Right ventricle myocardium inferior (tissue), 1 donor: ENCODE measurements around the gene RHOXF2B. TPM values are rescaled to one million over a fixed set of nuclear protein-coding genes. Genes with fewer than 3 reads are reported as not detected.
"Not testable (repeated sequence)": the region's sequence is repeated elsewhere in the genome, so short reads cannot be mapped to it uniquely, and the experiment has no call there.

Source experiments
- ATAC-seq: fragments of 200-7000 bp; cut with Tn5 transposase; one replicate; pipeline ENCODE4 v1.9.1; 2020; ENCODE audit warnings: mild to moderate bottlenecking, moderate library complexity
- DNase-seq: peaks from one replicate; pipeline ENCODE4 v3.0.0; 2021; ENCODE audit errors: missing footprints
- intact Hi-C: fragments of 100-400 bp; cut with DNase I; formaldehyde crosslinking; loops from one replicate; pipeline ENCODE4 v1.11.0; 2022
- long read RNA-seq: library from polyadenylated mRNA; unstranded; transcript quantifications from one replicate; pipeline ENCODE4 v2.0.0, GENCODE V29; 2021
- total RNA-seq: library from RNA; stranded (reverse); fragmentation: NEBNext Ultra II Directional; extraction: Animal tissue kit (Norgen Biotek cat#: 25700); gene quantifications from one replicate; pipeline ENCODE4 v1.2.1, GENCODE V29; 2021
- donor health status: DM: no; HTN: yes; CAD: no; lungs with severe emphysema.

RHOXF2B gene
- not detected for total RNA-seq
- long read RNA-seq: 0 reads

DNA sequence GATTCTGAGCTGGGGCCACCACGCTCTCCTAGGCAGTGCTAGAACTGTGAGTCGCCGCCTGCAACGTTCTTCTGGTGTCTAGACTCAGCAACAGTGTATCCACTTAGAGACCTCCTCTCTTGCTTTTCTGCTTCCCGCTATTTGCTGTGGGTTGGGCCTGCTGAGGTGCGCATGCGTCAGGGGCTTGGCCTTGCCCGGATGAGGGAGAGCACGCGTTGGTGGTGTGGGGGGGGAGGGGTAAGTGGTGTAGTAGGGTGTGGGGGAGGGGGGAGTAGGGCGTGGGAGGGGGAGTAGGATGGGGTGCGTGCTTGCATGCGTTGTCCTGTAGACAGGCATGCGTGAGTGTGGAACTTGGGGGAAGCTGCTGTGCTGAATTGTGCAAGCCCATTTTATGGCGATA lies at the start of gene RHOXF2B:
TSS of gene RHOXF2B (minus strand) at position 101 of the 400 bp plus-strand sequence. CDS start 138 bp downstream, outside the sequence.
- ATAC-seq, DNase-seq, intact Hi-C loops: not testable (repeated sequence)

DNA sequence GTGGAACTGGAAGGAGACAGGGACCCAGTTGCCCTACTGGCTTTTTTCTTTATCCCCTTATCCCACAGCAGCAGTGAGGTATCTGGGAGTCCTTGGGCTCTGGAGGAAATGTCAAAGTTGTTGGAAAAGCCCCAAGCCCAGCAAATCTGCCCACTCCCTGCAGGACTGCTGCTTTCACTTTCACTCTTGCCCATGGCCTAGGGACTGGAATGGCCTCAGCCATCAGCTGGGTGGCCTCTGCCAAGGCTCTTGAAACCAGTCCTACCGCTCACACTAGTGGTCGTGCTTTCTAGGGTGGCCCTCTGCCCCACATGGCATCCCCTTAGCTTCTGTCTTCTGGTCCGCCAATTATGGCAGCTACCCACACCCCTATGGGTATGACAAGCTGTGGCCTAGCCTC lies 48.0 kb upstream of the RHOXF2B start:
- no peak for DNase-seq
- intact Hi-C loops: no loop called here
- ATAC-seq: no peak

DNA sequence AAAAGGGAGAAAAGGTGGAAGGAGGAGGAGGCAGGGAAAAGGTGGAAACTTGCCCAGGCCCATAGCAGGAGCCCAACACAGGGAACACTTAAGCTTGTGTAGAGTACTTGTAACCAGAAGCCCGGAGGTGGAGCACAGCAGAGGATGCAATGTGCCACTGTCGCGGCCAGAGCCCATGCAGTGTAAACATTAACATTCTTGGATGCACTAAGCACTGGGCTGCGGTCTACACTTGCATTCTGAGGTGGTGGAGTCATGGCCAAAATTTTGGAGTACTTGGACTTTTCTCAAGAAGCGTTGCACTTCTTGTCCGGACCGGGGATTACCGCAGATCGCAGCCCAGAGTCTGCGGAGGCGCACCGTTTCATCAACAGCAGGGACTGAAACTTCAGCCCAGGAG lies 42.7 kb upstream of the RHOXF2B start:
- intact Hi-C loops: no loop called here
- DNase-seq (no peak), ATAC-seq (no peak)

DNA sequence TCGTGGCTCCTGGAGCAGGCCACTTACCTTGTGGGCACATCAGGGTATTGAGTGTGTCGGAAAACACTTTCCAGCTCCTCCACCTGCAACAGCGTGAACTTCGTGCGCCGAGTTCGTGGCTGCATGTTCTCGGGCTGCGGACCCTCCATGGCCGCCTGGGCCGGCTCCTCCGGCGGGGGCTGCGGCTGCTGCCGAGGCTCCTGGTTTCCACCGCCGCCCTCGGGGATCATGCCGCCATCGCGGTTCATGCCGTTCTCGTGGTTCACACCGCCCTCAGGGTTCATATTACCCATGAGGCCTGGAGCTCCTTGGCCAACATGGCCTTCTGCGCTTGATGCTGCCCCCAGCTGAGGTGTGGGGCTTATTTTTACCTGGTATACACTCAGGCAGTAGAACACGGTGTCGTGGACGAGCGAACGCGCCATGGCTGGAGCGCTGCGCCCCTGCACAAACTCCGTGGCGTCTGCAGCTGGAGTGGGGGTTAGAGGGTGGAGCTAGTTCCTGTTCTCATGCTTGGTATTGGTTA lies 38.0 kb upstream of the RHOXF2B start, which contains the start of gene RHOXF1:
TSS of gene RHOXF1 (minus strand) at position 476 of the 526 bp plus-strand sequence. CDS start at position 425, 51 bp downstream.
- no peak for ATAC-seq
- intact Hi-C loops: no loop called here
- no peak for DNase-seq

DNA sequence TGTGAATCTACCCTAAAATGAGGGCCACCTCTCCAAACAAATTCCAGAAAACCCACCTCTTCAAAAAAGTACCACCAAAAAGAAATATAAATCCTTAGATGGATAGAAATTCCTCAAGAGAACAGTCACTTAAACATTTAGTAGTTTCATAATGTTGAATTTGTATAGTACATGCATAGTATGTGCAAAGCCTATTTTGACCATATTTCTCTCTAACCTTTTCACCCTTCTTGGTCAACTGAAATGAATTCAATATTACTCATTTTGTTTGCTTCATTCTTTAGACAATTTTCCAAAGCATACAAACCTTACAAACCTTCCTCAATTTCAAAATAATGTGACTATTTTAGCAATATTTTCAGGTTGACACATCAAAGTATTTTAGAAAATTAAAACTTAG lies 34.1 kb upstream of the RHOXF2B start:
- ATAC-seq: no peak
- intact Hi-C loops: no loop called here
- DNase-seq: no peak

DNA sequence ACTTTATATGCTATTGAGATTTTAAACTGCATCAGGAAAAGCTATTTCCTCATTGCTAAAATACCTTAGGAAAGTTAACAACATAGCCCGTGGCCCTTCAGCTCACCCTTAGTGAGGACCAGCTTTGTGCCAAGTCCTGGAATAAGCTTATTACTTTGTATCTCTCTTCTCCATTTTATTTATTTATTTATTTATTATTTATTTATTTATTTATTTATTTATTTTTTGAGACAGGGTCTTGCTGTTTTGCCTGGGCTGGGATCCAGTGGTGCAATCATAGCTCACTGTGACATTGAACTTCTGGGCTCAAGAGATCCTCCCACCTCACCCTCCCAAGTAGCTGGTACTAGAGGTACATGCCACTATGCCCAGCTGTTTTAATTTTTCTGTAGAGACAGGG lies 31.9 kb upstream of the RHOXF2B start:
- no peak for ATAC-seq
- intact Hi-C loops: no loop called here

DNA sequence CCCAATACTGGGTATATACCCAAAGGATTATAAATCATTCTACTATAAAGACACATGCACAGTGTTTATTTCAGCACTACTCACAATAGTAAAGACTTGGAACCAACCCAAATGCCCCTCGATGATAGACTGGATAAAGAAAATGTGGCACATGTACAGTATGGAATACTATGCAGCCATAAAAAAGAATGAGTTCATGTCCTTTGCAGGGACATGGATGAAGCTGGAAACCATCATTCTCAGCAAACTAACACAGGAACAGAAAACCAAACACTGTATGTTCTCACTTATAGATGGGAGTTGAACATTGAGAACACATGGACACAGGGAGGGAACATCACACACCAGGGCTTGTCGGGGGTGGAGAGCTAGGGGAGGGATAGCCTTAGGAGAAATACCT lies 27.2 kb upstream of the RHOXF2B start:
- DNase-seq, intact Hi-C loops, ATAC-seq: not testable (repeated sequence)

More for the DNA sequence above, 31.9 kb upstream of the RHOXF2B start:
- DNase-seq: no peak

DNA sequence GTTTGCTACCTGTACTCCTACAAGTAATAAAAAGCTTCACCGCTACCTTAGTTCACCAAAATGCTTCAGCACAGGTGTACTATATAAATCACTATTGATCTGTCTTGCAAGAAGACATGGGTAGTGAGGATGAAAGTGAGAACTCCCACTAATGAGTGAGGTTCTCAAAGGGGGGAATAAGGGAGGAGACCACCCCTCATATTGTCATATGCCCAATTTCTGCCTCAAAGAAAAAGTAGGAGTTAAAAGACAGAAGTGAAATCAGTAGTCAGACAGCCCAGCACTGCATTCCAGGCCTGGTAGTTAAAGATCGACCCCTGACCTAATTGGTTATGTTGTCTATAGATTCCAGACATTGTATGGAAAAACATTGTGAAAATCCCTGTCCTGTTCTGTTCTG lies 23.6 kb upstream of the RHOXF2B start:
- DNase-seq, intact Hi-C loops, ATAC-seq: not testable (repeated sequence)

DNA sequence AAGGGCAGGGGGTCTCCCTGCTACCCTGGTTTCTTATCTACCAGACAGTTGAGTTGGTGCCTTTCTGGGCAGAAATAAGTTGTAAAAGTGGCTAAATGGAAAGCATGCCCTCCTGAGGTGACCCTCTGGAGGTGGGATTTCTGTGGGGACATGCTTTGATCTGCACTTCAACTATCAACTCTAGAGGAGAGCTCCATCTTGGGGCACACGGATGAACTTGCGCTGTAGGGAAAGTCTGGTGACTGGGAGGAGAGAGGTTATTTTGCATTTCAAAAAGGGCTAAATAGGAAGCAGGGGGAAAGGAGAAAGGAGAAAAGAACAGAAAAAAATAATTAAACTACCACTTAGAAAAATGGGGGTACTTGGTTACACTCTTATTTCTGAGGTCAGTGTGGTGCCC lies 12.7 kb upstream of the RHOXF2B start:
- intact Hi-C loops: no loop called here
- DNase-seq: no peak
- ATAC-seq: no peak

DNA sequence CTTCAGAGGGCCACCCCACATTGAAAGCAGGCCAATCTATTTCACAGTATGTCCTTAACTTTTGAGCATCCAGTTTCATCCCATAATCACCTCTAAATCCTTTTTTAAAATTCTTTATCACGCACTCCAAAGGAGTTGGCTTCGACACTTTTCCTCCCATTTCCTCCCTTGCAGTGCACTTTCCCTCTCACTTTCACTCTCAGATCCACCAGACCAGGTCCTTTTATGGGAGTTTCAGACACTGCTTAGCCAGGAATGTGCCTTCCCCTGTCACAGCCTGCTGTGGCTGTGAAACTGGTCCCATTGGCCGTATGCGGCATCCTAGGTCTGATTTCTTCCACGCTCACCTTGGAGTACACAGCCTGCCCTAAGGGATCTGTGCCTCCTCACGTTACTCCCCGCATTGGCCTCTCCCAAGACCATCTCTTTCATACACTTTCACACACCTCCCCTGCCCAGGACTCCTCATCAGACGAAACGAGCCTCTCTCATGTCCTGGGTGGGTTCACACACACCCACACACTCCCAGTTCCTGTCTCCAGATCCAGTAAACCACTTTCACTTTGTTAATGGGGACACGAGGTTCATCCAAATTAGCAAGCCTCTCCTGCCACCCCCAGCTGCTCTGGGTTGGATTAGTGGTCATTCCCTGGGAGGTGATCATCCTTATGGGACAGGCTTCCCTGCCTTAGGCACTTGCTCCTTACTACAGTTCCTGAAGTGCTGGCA lies 10.0 kb upstream of the RHOXF2B start:
- DNase-seq: no peak
- ATAC-seq: no peak
- intact Hi-C loops: no loop called here

DNA sequence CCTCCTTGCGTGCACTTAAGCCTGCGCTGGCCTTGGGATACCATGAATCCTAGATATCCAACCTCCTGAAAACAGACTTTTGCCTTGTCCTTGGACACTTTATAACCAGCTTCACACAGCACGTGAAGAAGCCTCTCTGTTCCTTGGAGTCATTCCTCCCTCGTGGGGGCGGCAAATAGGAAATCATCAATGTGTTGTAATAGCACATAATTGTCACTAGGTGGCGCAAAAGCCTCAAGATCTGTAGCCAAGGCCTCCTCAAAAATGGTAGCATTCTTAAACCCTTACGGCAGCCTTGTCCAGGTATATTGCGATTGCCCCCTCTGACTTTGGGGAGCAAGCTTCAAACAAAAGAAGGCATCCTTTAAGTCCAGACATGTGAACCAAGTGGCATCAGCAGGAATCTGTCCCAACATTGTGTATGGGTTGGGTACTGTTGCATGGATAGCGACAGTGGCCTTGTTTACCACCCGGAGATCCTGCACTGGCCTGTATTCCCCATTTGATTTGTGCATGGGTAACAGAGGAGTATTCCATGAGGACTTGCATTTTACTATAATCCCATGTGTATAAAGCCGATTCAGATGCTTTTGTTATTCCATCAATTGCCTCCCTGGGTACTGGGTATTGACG lies 8.2 kb upstream of the RHOXF2B start:
- intact Hi-C loops: not testable (repeated sequence)
- ATAC-seq: peak; percentile 31

DNA sequence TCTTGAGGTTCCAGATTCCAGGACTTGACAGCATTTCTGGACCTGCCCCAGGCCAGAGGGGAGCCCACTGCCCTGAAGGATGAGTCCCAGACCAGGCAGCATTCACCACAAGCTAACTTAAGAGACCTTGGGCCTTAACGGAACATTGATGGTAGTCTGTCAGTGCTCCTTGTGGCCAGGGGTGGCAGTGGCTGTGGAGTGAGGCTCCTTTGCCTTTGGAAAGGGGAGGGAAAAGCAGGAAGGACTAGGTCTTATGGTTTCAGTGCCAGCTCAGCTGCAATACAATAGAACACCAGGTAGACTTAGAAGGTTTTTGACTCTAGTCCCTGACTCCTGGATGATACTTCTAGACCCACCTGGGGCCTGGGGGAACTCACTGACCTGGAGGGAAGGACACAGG lies 11.3 kb downstream of the RHOXF2B start:
- DNase-seq, intact Hi-C loops, ATAC-seq: not testable (repeated sequence)

More for the DNA sequence above, 8.2 kb upstream of the RHOXF2B start:
- not testable (repeated sequence) for DNase-seq

DNA sequence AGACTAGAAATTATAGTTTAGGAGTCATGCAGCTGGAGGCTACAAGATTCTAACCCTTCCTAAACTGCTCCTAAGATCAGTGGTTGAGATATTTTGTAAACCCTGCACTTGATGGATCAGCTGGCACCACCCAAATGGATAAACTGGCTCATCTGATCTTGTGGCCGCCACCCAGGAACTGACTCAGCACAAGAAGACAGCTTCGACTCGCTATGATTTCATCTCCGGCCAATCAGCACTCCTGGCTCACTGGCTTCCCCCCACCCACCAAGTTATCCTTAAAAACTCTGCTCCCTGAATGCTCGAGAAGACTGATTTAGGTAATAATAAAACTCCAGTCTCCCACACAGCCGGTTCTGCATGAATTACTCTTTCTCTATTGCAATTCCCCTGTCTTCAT lies 34.8 kb downstream of the RHOXF2B start:
- intact Hi-C loops, ATAC-seq, DNase-seq: not testable (repeated sequence)

DNA sequence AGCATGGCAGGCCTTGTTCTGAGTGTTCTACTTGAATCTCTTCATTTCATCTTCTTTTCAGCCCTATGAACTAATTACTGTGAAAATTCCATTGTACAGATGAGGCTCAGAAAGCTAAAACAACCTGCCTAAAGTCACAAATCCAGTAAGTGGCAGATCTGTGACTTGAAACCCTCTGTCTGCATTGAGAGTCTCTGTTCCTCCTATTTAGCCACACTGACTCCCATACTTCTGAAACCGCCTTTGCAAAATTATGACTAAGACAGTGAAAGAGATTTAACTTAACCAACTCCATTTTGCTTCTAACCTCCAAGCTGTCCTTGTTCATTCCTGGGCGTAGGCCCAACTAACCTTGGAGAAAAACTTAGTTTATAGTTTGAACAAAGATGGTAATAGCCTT lies 35.2 kb downstream of the RHOXF2B start:
- intact Hi-C loops, DNase-seq, ATAC-seq: not testable (repeated sequence)

DNA sequence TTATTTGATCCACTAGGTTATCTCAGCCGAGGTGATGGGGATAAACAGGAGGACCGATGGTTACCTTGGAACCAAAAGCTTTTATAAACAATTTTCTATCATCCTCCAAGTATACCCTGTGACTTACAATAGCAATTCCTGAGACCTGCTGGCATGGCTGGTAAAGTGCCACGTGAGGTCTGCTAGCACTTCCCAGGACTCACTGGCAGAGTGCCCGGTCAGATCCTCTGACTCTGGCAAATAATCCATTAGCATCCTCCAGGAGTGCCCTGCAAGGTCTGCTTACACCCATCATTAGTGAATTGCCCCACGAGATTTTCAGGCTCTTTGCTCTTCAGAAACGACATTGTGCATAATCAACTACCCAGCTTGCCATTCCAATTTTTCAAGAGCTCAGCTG lies 37.3 kb downstream of the RHOXF2B start:
- DNase-seq, intact Hi-C loops: not testable (repeated sequence)
- ATAC-seq: peak; percentile 50

DNA sequence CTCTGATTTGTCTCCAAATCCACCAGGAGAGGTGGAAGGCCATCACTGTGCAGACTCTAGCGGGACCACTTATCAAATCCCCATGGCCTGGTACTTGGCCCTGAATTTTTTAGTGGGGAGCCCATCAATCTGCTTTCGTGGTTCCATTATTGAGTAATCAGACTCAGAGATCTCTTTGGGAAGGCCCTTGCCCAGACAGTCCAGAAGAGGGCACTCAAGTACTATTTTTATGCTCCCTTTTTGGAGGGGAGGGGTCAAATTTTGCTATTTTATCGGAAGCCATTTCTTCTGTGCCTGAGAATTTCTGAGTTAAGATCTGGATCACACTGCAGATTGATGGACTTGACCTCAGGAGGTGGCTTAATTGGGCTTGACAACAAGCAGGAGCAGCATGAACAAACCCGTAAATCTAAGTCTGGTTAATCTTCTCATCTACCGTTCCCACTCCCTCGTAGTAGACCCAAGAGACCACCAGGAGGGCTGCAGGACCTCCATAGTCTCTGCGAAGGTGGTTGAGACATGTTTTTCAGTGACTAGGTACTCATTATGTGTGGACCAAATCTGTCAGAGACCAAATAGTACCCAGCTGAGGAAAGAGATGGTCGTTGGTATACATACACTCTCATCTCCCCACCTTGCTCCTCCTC lies 38.3 kb downstream of the RHOXF2B start:
- ATAC-seq, DNase-seq, intact Hi-C loops: not testable (repeated sequence)

DNA sequence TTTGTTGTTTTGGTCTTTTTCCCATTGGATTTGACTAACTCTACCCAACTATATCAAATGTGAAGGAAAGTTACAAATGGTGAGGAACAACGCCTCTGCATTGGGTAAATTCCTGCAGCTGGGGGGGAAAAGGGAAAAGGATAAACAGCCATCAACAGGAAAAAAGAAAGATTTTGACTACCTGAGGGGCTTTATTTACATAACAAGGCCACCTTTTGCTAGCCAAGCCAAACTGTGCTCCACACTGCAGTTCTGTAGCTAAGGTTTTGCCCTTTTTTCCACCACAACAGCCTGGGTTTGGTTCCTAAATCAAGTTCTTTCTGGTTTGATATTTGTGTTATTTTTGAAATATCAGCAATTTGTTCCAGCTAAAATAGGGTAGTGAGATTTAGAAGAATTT lies 40.8 kb downstream of the RHOXF2B start:
- intact Hi-C loops: no loop called here
- ATAC-seq (no peak), DNase-seq (no peak)

DNA sequence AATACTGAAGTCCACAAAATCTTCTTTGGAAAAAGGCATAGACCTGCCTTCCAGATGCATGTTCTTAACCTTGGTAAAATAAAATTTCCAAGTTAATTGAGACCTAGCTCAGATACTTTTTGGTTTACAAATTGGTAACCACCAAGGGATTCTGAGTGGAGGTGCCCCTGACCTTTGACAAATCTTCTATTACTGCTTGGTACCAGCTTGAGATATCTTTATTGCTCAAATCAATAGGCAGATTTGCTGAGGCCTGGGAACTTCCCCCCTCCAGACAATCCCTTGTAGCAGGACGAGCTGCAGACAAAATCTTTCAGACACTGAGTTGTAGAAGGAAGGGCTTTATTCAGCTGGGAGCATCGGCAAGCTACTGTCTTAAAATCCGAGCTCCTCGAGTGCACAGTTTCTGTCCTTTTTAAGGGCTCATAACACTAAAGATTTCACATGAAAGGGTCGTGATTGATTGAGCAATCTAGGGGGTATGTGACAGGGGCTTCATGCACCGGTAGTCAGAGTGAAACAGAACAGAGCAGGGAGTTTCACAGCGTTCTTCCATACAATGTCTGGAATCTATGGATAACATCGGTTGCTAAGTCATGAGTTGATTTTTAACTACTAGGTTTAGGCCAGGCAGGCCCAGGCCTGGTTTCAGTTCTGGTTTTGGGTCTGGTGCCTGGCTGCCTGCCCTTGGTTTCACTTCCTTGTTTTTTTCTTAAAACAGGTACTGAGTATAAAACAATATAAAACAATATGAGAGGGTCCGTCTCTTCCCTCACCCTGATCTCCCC lies 41.8 kb downstream of the RHOXF2B start:
- intact Hi-C loops, ATAC-seq: not testable (repeated sequence)
- peak; percentile 56 for DNase-seq

DNA sequence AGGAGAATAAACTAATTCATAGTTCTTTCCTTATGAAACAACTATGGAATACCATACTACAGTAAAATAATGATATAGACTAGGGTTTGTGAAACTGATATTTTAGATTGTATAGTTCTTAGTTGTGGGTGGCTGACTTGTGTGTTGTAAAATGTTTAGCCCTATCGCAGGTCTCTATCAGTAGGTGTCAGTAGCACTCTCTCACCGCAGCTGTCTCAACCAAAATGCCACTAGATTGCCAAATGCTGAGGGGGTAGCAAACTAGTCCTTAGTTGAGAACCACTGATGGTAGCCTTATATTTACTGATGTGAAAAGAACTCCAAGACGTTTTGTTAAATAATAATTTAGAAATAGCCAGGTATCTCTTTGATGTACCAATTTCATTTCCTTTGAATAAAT lies 48.1 kb downstream of the RHOXF2B start:
- ATAC-seq (no peak), DNase-seq (no peak)
- intact Hi-C loops: no loop called here
